Measurements from ENCODE around the gene UBAC1.

The UBAC1 gene

DNA sequence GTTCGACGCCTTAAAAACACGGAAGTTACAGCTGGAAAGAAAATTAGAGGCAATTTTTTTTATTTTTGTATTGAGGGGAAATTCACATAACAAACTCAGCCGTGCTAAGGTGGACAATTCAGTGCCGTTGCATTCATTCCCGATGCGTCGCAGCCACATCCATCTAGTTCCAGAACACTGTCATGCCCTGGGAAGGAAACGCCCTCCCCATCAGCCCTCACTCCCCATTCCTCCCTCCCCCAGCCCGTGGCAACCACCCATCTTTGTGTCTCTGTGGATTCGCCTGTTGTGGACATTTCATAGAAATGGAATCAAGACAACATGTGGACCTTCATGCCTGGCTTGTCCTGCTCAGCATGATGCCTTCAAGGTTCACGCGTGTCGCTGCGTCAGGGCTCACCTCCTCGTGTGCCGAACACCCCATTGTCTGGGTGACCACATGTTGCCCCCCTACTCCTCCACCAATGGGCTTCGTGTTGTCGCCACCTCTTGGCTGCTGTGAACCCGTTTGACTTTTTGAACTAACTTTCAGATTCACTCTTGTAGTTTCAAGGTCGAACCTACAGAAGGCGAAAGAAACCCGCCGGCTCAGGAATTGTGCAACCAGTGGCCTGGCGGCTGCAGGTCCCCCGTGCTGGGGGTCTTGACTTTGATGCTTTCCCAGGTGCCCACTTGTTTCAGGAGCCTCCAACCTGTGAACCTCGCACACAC lies 36.4 kb downstream of the UBAC1 start:
- Histone ChIP-seq H3K36me3 (peaks cover 0 to 41% (median 17%) of the 10 kb centered on the region in 3 donors), H3K4me3 (no peak overlapping the region), H3K27ac (no peak overlapping the region), H3K27me3 (no peaks in the 10 kb centered on the region), H3K4me1 (peaks cover 0 to 9% (median 3%) of the 10 kb centered on the region in 4 donors), H3K9me3 (no peaks in the 10 kb centered on the region)
- intact Hi-C loops (cut with DNase I; ENCODE audit: low total_unique reads) = no loop called here
- no peak for DNase-seq
- TF ChIP-seq, protein P1, sequence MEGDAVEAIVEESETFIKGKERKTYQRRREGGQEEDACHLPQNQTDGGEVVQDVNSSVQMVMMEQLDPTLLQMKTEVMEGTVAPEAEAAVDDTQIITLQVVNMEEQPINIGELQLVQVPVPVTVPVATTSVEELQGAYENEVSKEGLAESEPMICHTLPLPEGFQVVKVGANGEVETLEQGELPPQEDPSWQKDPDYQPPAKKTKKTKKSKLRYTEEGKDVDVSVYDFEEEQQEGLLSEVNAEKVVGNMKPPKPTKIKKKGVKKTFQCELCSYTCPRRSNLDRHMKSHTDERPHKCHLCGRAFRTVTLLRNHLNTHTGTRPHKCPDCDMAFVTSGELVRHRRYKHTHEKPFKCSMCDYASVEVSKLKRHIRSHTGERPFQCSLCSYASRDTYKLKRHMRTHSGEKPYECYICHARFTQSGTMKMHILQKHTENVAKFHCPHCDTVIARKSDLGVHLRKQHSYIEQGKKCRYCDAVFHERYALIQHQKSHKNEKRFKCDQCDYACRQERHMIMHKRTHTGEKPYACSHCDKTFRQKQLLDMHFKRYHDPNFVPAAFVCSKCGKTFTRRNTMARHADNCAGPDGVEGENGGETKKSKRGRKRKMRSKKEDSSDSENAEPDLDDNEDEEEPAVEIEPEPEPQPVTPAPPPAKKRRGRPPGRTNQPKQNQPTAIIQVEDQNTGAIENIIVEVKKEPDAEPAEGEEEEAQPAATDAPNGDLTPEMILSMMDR (IDR thresholded peaks at IDR 0.05) = no peak

DNA sequence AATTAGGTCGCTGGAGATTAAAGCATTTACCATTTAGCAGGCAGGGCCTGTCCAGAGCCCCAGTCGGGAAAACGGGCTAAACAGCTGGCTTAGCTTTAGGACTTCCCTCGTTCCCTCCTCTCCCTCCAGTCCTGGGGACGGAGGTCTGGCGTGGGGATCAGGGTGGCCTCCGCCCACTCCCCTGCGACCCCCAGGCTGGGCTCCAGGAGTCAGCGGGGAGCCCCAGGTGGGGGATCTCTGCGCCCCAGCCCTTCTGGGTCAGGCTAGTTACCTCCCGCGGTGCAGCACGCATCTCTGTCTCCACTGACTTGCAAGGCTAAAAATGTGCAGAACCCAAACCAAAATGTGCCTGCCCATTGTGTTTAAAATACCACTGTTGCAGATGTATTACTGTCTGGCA lies 37.7 kb downstream of the UBAC1 start:
- Histone ChIP-seq H3K27me3 (no peaks in the 10 kb centered on the region), H3K36me3 (peaks cover 0 to 32% (median 21%) of the 10 kb centered on the region in 3 donors), H3K9me3 (peaks cover 0 to 12% (median 11%) of the 10 kb centered on the region in 3 donors), H3K27ac (no peak overlapping the region), H3K4me1 (peaks cover 0 to 9% (median 3%) of the 10 kb centered on the region in 4 donors), H3K4me3 (no peak overlapping the region)
- intact Hi-C loops (cut with DNase I; ENCODE audit: low total_unique reads) = no loop called here
- DNase-seq = no peak
- TF ChIP-seq, protein P1 (IDR thresholded peaks at IDR 0.05) = no peak

DNA sequence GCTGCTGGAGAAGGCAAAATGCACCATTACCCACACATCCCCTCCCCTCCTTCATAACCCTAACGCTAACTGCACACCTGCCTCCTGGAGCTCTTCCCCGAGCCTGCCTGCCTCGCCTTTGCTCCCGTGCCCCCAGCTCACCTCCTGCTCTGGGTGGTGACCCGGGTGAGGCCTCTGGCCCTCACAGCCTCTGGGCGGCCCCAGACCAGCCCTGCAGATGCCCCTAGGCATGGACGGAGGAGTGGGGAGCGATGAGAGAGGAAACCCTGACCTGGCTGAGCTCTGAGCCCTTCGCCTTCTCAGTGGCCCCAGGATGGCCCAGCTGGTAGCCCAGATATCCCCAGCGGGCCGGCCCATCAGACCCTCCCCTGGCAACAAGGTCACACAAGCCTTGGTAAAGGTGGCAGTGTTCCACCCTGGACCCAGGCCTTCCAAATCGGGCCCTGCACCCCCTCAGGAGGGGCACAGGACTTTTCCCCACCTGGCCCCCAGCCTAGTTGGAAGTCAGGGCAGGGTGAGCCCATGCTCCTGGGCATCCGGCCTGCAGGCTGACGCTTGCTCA lies 39.3 kb downstream of the UBAC1 start:
- intact Hi-C loops (cut with DNase I; ENCODE audit: low total_unique reads) = no loop called here
- Histone ChIP-seq H3K27ac (no peak overlapping the region), H3K4me1 (peaks cover 0 to 2% (median 0%) of the 10 kb centered on the region in 4 donors), H3K36me3 (peaks cover 9 to 32% (median 25%) of the 10 kb centered on the region in 3 donors), H3K27me3 (no peaks in the 10 kb centered on the region), H3K4me3 (no peak overlapping the region), H3K9me3 (peaks cover 0 to 28% (median 28%) of the 10 kb centered on the region in 3 donors)
- TF ChIP-seq, protein P1 (IDR thresholded peaks at IDR 0.05) = no peak
- no peak for DNase-seq

DNA sequence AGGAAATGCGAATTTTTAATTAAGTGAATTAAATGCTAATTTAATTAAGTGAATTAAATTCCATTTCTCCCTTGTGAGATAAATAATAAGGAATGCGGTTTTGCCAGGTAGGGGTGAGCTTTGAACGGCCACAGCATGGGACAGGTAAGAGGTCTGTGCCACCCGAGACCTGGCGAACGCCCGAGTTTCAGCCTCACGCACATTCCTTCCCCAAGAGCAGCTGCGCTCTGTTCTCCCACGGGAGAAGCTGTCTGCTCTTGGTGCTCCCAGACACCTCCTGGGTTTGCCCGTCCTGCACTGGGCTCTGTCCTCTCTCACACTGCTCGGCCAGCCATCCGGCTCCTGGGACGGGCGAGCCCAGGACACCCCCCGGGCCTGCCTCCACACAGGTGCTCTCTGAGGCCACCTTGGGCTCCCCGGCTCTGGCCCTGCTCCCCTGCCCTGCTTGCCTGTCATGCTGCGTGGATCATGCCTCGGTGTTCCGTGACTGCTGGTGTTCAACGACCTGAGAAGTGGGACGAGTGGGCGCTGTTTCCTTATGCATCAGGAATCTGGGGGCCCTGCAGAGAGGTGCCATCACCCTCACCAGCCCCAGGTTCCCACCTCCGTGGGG lies 40.1 kb downstream of the UBAC1 start:
- H3K27me3 ChIP-seq = no peaks in the 10 kb centered on the region
- peaks cover 0 to 36% (median 35%) of the 10 kb centered on the region in 3 donors for H3K9me3 ChIP-seq
- intact Hi-C loops (cut with DNase I; ENCODE audit: low total_unique reads) = no loop called here
- no peaks in the 10 kb centered on the region for H3K4me1 ChIP-seq
- TF ChIP-seq, protein P1 (IDR thresholded peaks at IDR 0.05) = no peak
- DNase-seq = no peak
- H3K4me3 ChIP-seq = no peak overlapping the region
- H3K36me3 ChIP-seq = peaks cover 16 to 30% (median 24%) of the 10 kb centered on the region in 3 donors
- no peak overlapping the region for H3K27ac ChIP-seq

DNA sequence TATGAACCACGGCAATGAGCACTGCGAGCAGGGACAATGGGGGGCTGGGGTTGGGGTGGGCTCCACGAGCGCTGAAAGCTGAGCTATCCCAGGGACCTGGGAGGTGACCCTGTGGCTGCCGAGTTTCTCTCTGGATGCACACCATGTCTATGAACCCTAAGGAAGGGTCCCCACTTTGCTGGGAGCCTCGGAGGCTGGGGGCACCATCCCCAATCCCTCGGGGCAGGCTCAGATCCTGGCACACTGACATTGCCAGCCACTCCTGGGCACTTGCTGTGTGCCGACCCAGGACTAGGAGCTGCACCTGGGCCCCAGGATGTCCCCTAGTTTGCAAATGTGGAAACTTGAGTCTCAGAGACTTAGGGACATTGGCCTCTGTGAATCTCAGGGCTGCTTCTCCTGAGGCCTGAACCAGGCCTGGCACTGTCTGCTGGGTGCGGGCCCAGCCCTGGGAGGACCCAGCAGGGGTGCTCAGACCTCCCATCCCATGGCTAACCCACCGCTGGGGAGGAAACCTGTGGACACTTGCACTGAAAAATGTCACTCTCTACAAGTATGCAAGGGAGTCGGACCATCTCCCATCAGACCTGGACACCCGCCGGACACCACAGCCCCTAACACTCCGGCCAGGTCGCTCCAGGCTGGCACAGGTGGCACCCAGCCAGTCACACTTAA lies 40.8 kb downstream of the UBAC1 start:
- H3K27ac ChIP-seq = no peak overlapping the region
- intact Hi-C loops (cut with DNase I; ENCODE audit: low total_unique reads) = no loop called here
- H3K4me3 ChIP-seq = no peak overlapping the region
- H3K27me3 ChIP-seq = no peaks in the 10 kb centered on the region
- TF ChIP-seq, protein P1 (IDR thresholded peaks at IDR 0.05) = no peak
- peak in 1 of 2 donors; percentile 46 for DNase-seq
- no peaks in the 10 kb centered on the region for H3K4me1 ChIP-seq
- peaks cover 4 to 43% (median 42%) of the 10 kb centered on the region in 3 donors for H3K9me3 ChIP-seq
- H3K36me3 ChIP-seq = peaks cover 22 to 37% (median 31%) of the 10 kb centered on the region in 3 donors
